Stimulated activated CD8-positive, alpha-beta memory T cell treated with anti-CD3 and anti-CD28 coated beads, Interleukin-4, amount 100 ng/mL, for 4 hours (primary cell): Measurements from ENCODE around the gene STK26.
"Not testable (repeated sequence)": the region's sequence is repeated elsewhere in the genome, so short reads cannot be mapped to it uniquely, and the experiment has no call there.

Experiments used
- DNase-seq, 2 donors: peaks; one replicate each; pipeline ENCODE4 v3.0.0-alpha.2; 2020; ENCODE audit warnings: low read depth in 2 of 2, low spot score in 1 of 2

Gene STK26

DNA sequence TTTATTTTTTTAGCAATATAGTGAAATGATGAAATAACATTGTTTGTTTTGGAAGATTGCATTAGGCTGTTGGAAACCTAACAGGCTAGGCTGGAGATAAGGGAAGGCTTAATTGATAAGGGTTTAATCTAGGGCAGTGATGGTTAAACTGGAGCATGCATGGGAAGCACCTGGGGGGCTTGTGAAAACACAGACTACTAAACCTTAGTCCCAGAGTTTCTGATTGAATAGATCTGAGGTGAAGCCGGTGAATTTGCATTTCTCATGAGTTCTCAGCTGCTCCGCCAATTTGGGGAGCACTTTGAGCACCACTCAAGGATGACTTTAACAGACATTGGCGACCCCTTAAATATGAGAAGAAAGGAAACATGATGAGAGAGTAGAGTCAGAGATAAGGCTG, 11.5 kb downstream of the STK26 start:
- DNase-seq: no peak

DNA sequence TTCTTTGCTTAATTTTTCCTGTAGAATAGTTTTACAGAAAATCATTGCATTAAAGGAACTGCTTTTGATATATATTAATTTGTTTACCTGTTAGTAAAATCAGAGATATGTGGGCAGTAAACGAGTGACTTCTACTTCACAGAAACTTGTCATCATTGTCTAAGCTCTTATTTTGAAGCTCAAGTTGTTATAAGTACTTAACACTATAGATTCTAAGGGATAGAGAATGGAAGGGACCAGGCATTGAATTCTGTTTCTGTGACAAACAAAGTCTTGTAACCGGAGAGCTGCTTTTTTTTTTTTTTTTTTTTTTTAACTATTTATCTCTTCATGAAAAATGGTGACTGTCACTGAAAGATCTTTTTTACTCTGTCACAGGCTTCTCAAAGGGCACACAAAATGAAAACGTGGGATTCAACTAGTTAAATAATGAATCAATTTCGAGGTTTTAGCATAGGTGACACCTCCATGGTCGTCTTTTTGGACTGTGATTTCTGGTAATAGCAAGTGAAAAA, 14.4 kb downstream of the STK26 start:
- DNase-seq: no peak

- DNase-seq: no peak
Observed at GRCh38 chrX:132040066-132040465, 17.0 kb downstream of the STK26 start.

DNA sequence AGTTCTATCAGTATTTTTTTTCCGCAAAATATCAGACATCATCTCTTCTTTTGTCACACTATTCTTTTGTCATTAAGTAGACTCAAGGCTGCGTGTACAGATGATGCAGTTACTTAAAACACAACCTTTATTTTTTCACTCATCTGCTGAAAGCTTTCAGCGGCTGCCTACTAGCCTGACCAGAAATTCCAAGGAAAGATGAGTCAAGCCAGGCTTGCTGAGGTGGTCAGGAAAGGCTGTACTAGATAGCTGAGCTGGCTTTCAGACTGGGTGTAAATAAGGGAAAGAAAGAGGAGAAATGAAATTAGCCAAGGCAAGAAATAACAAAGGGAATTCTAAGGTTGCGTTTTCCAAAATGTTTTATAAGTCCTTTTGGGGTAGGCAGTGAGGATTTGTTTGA, 17.9 kb downstream of the STK26 start:
- DNase-seq: no peak

DNA sequence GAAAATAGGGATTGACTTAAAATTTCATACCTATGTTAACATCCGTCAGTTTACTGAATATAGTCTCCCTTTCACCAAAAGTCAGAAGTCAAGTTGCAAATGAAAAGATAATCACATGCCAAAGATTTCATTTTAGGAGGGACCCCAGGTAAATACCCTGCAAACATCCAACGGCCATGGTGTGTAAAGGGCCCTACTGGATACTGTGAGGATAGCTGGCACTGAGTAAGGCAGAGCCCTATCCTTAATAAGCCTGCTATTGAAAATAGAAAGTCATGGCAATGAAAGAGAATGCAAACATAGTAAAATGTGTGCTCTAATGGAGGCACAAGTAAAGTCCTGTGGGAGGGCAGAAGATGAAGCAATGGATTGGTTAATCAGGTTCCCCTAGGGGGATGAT, 20.9 kb downstream of the STK26 start:
- no peak for DNase-seq

DNA sequence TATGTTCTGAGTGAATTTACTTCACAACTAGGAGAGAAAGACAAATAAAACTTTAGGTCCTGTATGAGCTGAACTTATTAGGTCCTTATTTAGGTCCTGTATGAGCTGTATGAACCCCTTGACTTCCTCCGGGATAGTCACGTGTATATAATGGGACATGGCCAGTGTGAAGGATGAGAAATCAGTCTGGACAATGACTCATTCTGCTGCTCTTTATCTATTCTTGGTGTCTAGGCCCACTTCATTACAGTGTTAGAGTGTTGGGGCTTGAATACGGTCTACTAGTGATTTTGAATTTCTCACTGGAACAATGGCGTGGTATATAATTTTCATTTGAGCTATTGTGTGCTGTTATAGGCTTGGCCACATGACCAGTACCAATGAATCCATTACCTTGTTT, 21.9 kb downstream of the STK26 start:
- DNase-seq: no peak

- no peak for DNase-seq
Observed at GRCh38 chrX:132045456-132045855, 22.4 kb downstream of the STK26 start.

DNA sequence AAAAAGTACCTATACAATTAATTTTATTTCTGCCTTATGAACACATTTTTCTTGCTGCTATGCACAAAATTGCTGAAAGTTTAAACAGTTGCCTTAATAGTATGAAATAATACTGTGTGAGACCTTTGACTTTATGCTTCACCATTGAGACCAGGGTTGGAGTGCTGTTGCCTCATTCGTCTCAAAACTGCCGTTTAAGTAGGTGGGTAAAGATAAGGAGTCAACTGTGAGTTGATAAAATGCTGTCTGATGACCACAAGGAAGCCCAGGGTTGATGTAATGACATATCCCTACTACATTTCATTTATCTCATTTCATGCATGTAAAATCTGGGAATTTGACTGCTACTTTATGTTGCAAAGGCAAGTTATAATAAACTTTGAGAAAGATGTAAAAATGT, 23.4 kb downstream of the STK26 start:
- DNase-seq: no peak

GRCh38 chrX:132051778-132052177, 28.7 kb downstream of the STK26 start:
- DNase-seq: not testable (repeated sequence)

DNA sequence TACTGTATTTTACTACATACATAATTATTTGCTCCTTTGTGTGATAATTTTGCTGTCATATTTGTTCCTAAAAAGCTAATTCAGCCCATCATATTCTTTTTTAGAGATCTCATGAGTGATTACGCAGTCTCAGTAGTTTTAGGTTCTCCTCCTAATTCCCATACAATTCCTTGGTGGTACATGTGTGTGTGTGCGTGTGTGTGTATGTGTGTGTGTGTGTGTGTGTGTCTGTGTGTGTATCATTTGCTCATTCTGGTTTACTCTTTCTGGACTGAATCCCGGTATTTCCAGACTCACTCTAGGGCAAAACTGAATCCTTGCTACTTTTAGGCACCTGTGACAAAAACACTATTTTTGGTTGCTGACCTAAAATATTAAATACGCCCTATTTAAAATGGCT, 34.9 kb downstream of the STK26 start:
- DNase-seq: no peak

DNA sequence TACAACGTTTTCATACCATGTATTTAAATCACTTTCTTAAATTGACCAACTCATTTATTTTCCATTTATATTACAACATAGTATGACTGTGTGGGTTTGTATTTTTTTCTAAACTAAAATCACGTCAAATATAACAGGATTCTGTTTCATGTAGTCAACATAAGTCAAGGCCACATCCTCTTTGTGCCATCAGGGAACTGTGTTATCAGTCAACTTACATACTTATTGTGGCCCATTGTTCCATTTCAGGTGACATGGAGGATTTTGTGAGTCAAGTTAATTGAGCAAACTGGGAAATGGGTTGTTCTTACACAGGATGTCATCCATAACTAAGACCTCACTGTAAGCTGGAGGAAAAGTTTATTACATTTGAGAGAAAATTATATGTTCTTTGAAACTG, 35.9 kb downstream of the STK26 start:
- no peak for DNase-seq

DNA sequence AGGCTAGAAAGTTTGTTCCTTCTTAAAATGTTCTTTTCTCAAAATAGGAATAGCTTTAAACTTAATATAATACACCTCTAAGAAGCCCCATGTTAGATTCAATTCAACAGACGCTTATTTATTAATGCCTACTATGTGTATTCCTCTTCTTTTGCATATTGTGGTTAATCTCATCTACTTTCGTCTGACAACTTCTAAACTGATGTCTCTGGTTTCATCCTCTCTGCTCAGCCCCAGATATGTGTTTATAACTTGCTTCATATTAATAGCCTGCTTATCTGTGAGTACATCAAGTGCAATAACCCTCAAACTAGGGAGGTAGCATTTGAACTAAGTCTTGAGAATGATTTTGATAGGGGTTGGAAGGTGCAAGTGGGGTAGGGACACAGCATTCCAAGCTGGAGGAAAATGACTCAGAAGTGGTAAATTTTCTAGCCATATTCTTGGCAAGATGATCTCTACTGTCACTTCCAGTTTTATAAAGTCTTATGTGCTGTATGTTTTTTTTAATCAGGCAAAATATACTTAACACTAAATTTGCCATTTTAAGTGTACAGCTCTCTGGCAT, 37.0 kb downstream of the STK26 start:
- DNase-seq: no peak

GRCh38 chrX:132063334-132063733, 40.2 kb downstream of the STK26 start:
- DNase-seq: no peak

DNA sequence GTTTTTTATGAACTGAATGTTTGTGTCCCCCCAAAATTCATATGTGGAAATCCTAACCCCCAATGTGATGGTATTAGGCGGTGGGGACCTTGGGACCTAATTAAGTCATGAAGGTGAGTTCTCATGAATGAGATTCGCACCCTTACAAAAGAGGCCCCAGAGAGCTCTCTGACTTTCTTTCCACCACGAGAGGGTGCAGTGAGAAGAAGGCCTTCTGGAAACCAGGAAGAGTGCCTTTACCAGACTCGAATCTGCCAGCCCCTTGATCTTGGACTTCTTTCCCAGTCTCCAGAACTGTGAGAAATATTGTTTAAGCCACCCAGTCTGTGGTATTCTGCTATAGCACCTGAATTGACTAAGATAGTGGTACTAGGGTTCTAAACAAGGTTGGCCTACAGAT, 40.8 kb downstream of the STK26 start:
- no peak for DNase-seq

GRCh38 chrX:132068405-132068804, 45.3 kb downstream of the STK26 start:
- DNase-seq: no peak

DNA sequence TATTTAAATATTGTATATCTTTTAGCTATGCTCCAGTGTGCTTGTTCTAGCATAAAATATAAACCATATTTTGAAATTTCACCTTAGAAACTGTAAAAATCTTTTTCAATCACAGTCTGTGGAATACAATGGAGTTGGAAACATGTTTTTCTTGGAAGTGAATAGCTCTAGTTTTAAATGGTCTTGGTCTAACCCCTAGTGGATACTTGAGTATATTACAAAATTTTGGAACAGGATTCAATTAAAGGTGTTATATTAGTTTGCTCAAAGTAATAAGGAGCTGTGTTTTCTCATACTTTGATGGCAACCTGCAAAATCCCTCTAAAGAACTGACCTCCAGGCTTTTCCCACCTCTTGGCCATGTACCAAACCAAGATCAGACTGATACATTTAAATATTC, 48.2 kb downstream of the STK26 start:
- no peak for DNase-seq

- no peak for DNase-seq
Observed at GRCh38 chrX:132077414-132077813, 54.3 kb downstream of the STK26 start.

DNA sequence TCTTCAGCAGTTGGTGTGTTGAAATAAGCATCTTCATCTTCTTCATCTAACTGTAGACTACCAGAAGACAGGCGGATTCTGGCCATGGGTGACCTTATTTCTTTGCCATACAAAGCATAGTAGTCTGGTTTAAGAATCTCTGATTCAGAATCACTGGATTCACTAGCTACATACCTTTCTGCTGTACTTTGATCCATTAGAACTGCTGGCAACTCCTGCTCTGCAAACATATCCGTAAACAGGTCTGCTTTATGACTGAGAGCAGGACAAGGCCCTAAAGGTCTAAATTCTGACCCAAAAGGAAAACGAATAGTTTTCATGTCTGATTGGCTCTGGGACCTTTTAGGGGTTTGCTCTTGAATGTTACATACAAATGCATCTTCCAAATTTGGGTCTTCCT, 54.8 kb downstream of the STK26 start:
- DNase-seq: no peak

DNA sequence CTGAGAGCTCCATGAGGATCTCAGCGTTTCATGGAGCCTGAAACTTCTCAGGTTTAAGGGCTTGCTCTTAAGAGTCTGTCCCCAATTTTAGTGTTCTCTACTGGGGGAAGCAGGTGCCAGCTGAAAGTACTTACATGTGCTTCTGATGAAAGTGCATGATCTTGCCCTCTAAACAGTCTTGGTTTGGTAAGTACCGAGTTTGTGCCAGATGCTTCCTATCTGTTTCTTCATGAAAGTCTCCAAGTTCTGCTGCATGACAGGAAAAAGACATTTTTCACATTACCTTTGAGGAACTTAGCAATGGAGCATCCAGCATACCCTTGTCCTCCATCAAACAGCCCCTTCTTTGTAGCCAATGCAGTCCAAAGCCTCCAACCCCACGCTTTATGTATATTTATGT, 62.7 kb downstream of the STK26 start:
- DNase-seq: no peak

DNA sequence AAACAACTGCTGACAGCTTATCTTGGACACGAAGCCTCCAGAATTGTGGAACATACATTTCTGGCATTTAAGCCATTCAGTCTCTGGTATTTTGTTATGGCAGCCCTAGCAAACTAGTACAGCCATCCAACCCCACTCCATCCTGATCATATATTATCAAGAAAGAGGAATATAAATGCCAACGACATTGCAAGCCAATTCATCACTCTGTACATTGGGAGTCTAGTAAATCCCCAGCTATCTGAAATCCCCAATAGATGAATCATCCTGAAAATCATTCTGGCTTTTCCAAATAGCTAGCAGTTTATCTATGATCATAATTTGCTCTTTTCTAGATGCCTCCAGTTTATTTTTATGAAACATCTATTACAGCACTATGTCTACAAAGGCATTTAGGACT, 63.6 kb downstream of the STK26 start:
- DNase-seq: no peak

DNA sequence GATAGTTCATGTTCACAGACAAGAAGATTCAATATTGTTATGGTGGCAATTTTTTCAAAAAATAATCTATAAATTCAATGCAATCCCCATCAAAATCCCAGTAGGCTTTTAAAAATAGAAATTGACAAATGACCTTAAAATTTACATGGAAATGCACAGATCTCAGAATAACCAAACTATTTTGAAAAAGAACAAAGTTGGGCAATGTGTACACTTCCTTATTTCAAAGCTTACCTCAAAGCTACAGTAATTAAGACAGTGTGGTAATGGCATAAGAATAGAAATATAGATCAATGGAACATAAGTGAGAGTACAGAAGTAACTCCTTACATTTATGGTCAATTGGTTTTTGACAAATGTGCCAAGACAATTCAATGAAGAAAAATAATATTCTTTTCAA, 65.8 kb downstream of the STK26 start:
- no peak for DNase-seq

- DNase-seq: no peak
Observed at GRCh38 chrX:132090403-132091159, 67.5 kb downstream of the STK26 start.
